HG02840 (cell line): ENCODE data around the gene SLC2A8.

Experiments
- ATAC-seq: cut with Tn5 transposase; IDR thresholded peaks from one replicate; pipeline ENCODE4 v1.9.1; 2021; ENCODE audit warnings: mild to moderate bottlenecking, moderate library complexity, moderate number of reproducible peaks; ENCODE audit not compliant: unreplicated experiment, low FRiP score

SLC2A8 gene

DNA sequence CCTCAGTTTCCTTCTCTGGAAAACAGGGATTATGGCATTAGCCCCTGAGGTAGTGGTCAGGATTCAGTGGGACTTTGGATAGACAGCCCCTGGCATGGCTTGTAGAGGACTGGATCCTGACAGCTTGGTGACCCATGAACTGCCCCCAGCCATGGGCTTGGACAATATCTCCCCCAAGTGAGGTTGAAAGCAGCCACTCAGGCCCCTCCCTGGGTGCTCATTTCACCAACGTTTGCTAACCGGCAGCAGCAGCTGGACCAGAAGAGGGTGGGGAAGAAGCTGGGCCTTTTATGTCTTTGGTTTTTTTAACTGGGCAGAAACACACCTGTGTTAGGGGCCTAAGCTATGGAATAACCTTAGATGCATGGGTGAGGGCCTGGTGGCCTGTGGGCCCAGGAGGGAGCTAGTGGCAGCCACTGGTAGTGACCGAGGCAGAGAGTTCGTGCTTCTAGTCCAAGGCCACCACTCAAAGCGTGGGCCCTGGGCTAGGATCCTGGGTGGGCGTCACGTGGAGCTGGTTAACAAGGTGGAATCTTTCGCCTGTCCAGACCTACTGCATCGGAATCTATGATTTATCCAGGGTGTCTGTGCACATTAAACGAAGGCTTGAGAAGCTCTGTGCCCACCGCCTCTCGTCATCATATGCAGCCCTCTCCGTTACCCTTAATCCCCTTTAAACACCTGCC, 1.9 kb downstream of the SLC2A8 start:
- no peak for ATAC-seq

DNA sequence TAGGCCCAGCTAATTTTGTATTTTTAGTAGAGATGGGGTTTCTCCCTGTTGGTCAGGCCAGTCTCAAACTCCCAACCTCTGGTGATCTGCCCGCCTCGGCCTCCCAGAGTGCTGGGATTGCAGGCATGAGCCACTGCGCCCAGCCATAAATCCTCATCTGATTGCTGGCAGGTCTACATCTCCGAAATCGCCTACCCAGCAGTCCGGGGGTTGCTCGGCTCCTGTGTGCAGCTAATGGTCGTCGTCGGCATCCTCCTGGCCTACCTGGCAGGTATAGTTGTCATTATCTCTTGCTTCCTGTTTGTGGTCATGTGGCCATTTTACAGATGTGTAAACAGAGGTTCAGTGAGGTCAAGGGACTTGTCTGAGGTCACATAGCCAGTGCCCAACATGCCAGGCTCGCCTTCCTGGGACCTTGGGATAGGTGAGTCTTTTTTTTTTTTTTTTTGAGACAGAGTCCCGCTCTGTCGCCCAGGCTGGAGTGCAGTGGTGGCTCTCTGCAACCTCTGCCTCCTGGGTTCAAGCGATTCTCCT, 2.8 kb downstream of the SLC2A8 start:
- no peak for ATAC-seq

DNA sequence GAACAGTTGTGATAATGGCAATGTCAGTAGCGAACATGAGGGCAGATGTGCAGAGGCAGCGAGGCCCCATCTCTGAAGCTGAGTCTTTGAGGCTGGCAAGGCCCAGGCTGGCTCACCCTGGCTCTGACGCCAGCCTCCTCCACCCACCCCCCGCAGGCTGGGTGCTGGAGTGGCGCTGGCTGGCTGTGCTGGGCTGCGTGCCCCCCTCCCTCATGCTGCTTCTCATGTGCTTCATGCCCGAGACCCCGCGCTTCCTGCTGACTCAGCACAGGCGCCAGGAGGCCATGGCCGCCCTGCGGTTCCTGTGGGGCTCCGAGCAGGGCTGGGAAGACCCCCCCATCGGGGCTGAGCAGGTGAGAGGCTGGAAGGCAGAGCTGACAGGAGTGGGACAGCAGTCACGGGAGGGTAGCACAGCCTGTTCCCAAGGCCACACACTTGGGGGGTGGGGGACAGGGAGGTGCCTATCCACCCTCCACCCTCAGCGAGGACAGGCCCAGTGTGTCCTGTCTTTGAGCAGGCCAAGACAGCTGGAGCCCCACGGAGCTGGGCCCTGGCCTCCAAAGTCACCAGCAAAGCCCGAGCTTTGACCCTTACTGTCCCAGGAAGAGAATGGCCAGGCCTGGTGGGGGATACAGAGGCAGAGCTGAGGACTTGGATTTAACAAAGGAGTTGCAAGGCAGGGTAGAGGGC, 5.6 kb downstream of the SLC2A8 start:
- no peak for ATAC-seq

DNA sequence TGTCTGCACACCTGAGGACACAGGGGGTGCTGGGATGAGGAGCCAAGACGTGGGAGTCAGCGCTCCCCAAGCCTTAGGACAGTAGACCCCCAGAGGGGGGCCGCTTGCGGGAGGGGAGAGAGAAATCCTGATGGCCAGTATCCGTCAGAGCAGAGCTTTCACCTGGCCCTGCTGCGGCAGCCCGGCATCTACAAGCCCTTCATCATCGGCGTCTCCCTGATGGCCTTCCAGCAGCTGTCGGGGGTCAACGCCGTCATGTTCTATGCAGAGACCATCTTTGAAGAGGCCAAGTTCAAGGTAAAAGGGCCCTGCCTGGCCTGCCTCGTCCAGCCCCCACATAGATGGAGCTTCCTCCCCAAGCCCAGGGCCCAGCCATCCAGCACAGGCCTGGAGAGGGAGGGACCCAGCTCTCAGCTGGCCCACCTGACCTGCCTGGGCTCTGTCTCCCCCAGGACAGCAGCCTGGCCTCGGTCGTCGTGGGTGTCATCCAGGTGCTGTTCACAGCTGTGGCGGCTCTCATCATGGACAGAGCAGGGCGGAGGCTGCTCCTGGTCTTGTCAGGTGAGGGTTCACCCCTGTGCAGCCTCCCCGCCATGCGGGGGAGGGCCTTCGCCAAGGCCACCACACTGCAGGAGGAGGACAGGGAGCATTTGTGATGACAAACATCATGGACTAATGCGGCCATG, 6.7 kb downstream of the SLC2A8 start:
- ATAC-seq: no peak

DNA sequence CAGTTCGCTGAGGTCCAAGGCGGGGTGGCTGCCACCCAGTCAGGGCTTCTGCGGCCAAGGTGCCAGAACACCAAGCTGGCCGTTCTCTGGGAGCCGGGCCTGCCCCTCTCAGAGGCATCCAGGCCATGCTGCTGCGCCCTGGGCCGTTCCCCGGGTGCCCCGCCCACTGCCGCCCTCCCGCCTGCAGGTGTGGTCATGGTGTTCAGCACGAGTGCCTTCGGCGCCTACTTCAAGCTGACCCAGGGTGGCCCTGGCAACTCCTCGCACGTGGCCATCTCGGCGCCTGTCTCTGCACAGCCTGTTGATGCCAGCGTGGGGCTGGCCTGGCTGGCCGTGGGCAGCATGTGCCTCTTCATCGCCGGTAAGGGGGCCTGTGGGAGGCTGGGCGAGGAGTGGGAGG, 7.7 kb downstream of the SLC2A8 start:
- ATAC-seq: no peak

DNA sequence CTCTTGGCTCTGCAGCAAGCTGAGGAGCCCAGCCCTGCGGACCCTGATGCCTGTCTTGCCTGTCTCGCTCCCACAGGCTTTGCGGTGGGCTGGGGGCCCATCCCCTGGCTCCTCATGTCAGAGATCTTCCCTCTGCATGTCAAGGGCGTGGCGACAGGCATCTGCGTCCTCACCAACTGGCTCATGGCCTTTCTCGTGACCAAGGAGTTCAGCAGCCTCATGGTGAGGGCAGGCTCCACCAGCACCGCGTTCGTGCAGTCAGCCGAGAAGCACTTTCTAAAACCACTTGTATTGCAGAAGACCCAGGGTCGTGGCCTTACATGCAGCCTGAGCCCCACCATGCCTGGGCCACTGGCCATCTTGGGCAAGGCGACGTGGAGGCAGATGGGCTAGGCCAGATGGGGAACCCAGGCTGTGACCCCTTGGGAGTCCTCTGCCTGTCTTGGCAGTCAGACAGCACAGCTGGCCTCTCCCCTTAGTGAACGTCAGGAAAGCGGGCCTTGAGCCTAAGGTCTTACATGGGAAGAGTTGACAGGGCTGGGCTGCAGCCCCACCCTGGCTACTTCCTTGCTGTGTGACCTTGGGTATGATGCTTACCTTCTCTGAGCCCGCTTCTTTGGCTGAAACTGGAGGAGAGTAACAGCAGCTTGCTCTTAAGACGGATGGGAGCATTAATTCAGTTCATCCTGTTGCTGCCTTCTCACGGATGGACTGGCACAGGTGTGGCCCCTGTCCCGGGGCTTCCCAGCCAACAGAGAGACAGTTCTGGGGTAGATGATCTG, 8.6 kb downstream of the SLC2A8 start:
- no peak for ATAC-seq

DNA sequence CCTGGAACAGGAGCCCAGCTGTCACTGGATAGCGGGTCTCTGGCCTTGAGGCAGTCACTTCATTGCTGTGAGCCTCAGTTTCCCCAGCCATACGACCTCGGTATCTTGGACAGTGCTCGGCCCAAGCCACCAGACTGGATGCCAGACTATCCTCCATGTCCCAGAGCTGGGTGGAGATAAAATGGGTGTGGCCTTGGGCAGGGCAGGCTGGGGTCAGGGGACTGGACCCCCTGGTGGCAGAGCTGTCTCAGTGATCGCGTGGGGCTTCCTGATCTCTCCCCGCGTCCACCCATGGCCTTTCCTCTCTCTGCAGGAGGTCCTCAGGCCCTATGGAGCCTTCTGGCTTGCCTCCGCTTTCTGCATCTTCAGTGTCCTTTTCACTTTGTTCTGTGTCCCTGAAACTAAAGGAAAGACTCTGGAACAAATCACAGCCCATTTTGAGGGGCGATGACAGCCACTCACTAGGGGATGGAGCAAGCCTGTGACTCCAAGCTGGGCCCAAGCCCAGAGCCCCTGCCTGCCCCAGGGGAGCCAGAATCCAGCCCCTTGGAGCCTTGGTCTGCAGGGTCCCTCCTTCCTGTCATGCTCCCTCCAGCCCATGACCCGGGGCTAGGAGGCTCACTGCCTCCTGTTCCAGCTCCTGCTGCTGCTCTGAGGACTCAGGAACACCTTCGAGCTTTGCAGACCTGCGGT, 10.0 kb downstream of the SLC2A8 start:
- ATAC-seq: no peak

DNA sequence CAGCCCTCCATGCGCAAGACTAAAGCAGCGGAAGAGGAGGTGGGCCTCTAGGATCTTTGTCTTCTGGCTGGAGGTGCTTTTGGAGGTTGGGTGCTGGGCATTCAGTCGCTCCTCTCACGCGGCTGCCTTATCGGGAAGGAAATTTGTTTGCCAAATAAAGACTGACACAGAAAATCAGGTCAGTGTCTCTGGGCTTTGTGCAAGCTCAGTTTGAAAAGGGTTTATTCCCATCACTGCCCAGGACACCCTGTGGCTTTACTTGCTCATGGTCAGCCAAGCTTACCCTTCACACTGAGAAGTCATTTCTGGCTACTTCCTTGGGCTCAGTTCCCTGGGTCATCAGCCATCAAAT, 10.5 kb downstream of the SLC2A8 start:
- ATAC-seq: no peak

DNA sequence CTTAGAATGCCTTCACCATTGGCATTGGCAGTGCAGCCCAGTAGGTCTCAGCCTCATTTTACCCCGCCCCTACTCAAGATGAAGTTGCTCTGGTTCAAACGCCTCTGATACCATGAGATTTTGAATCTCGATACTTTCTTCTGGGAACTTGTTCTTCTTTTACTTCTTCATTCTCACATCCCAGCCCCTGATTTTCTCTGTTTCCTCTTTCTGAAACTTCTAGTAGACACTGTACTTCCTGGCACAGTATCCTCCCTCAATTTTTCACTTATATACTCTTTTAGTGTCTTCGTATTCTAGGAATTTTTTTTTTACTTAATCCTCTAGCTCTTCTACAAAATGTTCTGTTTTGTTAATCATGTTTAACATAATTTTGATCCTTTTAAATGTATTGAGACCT, 14.2 kb downstream of the SLC2A8 start:
- ATAC-seq: no peak

DNA sequence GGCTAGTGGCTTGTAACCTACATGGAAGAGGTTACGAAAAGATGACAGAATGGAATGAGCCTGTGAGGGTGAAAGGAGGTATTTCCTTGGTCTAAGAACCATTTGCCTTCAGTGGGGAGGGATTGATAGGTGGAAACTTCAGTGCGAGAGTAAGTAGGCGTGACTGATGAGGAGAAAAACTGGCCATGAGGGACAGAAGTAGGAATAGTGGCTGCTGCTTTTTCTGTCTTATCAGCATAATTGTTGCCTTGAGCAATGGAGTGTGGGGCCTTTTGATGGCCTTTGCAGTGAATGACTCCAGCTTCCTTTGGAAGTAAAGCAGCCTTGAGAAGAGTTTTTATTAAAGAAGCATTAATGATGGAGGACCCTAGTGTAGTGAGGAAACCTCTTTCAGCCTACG, 18.2 kb downstream of the SLC2A8 start:
- ATAC-seq: no peak

DNA sequence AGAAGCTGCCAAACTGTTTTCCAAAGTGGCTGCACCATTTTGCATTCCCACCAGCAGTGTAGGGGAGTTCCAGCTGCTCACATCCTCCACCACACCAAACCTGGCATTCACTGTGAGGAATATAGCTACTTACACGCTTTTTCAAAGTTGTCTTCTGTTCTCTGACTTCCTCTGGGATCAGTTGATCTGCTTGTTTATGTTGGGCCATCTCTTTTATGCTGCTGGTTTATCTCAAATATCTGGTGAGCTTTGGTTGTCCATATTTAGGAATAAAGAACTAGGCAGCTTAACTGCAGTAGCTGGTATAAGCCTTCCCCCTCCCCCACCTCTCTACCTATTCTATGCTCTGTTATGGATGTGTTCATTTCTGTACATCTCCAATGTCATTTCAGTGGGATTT, 18.7 kb downstream of the SLC2A8 start:
- ATAC-seq: no peak

DNA sequence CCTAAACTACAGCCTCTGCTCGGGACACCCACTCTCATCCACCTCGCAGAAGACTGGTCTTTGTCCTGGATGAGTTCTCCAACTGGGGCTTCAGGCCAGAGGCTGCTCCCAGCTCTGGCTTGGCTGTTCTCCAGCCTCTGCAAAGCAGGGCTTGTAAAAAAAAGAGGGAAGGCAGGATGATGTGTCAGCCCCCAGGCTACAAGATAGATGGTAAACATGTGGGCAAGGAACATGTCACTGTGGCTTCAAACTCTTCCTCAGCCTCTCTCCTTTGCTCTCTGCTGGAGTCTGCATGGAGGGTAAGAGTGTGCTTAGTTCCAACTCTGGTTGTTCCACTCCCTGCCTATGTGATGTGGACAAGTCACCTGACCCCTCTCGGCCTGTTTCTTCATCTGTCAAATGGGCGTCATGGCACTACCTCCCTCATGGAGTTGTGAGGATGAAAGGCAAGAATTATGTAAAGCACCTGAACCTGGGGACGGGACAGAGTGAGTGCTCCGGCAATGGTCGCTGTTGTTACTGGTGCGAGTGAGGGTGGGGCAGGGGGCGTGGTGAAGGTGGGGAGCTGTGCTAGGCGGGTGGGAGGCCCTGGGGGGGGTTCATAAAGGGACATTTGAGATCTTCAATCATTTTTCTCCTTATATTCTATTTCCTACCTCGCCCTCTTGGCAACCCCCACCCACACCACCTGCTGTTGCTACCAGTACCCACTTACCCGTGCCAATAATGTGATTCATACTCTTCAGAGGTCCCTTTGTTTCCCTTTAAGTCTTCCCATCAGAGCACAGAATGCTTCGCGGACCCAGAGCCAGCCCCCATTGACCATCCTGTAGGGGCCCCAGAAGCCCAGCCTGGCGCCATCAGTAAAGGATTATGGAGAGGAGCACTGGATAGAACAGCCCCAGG, 20.4 kb downstream of the SLC2A8 start:
- ATAC-seq: no peak

DNA sequence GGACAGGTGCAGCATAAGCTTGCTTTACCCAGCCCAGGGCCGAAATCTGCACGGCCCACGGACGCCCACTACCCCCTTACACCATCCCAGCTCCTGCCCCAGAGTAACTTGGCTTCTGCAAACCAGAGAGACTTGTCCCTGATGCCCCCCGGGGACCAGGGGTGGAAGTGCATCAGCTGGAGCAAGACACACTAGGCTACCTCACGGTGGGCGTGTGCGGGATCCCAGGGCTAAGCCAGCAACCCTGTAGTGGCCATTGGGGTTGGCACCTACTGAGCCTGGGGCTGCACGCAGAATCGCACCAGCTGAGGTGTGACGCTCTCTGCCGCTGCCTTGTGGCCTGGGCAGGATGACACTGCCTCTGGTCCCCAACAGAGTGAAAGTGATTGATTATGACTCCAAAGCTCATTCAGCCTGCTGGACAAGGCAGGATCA, 21.1 kb downstream of the SLC2A8 start:
- no peak for ATAC-seq

DNA sequence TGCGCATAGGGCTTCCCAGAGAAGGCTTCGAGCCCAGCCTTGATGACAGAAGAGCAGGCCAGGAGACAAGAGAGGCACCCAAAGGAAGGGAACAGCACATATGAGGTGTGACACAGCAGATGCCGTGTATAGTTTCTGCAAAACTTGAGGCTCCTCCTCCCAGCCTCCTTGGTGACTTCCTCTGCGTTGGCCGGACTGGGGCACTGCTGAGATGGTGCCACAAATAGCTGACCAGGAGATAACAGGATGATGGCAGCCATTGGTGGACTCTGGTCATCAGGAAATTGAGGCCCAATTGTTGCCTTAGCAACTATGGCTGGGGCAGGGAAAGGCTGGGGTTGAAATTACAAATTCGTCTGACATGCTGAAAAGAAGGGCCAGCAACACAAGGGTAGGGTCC, 22.4 kb downstream of the SLC2A8 start:
- no peak for ATAC-seq

DNA sequence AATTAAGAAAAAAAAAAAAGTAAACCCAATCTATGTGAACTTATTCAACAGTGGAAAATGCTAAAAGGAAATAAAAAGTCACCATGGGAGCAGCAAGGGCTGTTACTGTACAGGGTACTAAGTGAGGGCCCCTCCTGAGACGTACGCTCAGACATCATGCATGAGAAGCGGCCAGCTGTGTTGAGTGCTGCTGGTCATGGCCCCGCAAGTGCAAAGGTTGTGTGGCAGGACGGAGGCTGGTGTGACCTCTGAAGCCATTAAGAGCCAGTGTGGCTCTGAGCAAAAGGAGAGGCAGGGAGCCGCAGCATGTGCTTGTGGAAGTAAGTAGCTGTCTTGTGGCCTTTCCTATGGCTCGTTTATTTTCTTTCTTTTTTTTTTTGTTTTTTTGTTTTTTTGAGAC, 24.1 kb downstream of the SLC2A8 start:
- ATAC-seq: no peak

DNA sequence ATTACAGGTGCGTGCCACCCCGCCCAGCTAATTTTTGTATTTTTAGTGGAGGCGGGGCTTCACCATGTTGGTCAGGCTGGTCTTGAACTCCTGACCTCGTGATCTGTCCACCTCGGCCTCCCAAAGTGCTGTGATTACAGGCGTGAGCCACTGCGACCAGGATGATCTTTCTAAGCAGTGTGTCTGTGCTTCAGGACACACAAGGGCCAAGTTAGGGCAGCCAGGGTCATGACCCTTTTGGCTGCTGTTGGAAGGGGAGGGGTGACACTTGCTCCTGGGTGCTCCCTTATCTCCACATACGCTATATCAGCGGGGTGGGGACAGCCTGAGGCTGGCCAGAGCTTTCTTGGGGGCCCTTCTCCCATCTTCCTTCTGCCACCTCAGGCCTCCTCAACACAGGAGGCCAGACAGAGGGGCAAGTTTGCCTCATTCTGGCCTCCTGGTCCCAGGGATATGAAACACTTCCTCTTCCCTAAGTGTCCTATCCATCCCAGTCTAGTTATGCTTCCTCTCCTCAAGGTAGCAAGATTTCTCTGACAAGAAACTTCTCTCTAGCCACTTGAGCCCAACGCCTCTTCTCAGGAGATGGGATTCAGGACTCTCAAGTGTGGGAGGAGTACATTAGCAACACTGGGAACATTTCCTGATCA, 25.3 kb downstream of the SLC2A8 start:
- ATAC-seq: no peak

DNA sequence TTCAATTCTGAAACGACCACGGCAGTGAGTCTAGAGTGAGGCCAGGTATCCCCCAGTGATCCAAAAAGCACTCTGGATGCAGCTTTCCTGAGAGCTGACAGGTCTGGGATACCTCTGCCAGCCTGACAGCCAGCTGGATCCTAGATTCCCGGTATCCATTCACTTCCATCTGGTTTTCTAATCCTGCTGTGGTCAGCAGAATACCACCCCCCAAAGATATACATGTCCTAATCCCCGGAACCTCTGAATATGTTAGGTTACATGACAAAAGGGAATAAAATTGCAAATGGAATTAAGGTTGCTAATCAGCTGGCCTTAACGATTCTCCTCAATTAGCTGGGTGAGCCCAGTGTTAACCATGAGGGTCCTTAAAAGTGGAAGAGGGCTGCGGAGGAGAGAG, 25.8 kb downstream of the SLC2A8 start:
- no peak for ATAC-seq

DNA sequence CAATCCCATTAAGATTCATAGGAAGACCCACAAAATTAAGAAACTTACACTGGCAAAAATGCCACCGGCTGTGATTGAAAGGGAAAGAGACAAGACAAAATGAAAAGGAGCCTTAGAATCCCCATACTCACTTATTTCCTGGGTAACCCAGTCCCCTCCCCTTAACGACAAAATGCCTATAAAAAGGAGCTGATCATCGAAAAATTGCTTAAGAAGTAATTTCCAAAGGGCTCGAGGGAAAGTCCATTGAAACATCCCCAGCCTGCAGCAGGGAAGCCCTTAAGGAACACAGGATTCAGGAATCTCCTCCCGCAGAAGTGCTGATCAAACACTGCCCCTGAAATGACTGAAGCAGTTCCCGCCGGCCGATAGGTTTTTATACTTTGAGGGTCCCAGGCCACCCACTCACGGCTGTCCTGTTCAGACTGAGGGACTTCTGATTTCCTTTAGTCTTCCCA, 26.5 kb downstream of the SLC2A8 start:
- peak; percentile 15 for ATAC-seq
